ELR (cell line): ENCODE data around the gene PHGDH.
"Not testable (repeated sequence)": the region's sequence is repeated elsewhere in the genome, so short reads cannot be mapped to it uniquely, and the experiment has no call there.

Experiments used
- DNase-seq: peaks from one replicate; pipeline ENCODE4 v3.0.0-alpha.2; 2015; ENCODE audit warnings: low read depth

PHGDH gene

DNA sequence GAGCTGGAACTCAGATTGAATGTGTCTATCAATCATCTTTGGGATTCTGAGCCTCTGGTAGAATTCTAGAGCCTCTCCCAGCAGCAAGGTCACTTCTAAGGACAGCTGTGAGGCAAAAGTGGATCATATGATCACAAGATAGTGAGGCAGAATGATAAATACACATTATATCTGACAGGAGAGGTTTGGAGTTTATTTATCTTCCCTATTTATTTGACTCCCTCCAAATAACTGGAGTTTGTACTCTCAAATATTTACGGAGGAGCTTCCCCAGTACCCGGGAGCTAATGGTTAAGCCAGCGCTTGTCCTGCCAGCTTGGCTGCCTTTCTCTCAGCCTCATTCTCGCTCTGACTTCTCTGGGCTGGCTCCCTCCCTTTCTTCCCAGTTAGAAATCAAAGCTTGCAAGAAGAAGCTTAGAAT, 54.6 kb downstream of the PHGDH start:
- DNase-seq = no peak

DNA sequence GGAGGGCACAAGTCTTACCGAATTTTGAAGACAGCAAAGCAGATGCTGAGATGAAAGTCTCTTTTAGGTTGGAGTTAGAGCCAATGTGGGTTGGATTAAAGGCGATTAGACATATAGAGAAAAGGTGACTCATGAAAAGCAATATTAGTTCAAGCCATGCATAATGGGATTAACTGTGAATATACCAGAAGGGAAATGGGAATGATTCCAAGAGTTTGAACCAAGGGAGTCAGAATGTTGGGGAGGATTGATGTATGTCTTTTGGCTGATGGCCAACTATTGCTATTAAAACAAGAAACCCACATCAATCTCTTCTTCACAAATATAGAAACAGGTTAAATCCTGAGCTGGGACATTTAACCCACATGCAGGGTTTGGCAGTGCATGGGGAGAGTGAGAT, 55.8 kb downstream of the PHGDH start:
- no peak for DNase-seq

DNA sequence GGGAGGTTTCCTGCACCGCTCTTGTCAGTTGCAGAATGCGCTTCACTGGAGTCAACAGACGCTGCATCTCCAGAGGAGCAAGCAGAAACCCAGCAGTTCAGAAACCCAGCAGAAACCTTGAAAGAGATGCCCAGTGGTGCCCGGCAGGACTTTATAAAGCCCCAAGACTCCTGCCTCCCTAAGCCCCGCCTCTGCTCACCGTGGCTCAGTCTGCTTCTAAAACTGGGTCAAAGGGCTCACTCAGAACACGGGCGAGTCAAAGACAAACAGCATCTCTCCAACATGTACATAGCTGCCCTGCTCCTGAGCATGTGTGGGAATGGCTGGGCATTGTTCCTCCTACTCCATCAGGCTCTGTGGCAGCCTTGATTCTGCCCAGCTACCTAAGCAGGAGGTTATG, 57.0 kb downstream of the PHGDH start, which contains the start of gene HMGCS2:
Gene HMGCS2 (minus strand): TSS at position 128 of the 400 bp plus-strand sequence. CDS start 61 bp downstream, at position 67.
- DNase-seq = no peak

DNA sequence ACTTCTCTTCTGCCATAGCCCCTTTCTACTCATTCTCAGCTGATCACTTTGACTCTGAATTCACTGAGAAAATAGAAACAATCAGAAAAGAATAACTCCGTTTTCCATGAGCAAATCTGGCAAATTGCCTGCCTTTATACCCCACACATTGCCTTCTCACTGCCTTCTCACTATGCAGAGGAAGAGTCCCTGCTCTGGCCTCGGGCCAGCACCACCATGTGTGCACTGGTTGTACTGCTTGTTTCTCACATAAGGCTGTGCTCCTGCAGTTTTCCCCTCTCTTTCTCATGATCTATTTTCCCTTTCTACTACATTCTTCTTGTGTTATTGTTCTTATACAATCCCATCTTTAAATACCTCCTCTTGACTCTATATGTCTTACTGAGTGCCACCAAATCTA, 59.3 kb downstream of the PHGDH start:
- DNase-seq = peak; percentile 3

DNA sequence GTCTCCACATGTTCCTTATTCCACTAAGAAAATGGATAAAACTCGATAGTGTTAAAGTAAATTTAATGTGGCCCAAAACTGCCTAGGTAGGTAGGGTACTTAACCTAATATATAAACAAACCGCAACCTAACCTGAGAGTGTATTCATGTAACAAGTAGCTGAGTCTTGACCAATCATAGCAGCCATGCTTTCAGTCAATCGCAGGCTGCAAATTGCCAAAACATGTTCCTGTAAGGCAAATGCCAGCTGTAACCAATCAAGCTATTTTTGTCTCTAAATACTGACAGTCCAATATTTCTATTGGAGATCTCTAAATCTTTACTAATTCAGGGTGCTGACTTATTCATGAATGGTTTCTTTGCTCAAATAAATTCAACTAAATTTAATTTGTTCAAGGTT, 60.0 kb downstream of the PHGDH start:
- DNase-seq = no peak

DNA sequence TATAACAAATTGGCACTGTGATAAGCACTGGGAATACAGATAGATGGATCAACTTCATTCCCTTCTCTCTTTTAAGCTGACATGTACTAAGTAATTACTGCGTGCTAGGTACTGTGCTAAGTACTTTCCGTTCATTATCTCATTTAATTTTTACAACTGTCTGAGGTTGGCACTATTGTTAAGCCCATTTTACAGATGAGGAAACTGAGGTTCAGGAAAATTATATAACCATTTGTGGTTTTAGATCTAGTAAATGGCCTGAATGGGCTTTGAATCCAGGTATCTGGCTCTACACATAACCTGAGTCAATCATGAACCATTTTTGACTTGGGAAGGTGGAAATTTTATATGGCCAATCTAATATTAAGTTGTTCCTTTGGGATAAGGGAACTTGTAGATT, 60.6 kb downstream of the PHGDH start:
- DNase-seq = no peak

DNA sequence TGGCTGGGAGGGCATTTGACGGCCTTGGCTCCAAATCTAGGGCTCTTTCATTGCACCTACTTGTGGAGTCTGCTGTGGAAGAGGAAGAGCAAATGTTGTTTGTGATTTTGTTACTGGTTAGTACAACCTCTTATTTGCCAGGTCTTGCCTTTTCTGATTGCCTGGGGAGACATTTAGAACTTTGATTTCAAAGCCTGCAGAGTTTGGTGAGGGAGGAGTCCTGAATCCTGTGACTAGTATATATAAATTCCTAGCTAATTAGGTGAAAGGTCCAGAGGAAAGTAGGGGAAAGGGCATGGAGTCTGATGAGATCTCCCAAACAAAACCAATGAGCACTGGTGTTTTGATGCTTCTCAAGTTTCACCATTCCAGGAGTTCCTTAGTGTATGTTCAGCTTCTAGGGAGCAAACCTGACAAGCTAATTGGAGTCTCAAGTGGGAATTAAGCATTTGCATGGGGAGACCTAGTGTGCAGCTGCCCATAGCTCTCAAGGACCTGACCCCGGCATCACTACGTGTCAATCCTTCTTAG, 62.0 kb downstream of the PHGDH start:
- DNase-seq = no peak

DNA sequence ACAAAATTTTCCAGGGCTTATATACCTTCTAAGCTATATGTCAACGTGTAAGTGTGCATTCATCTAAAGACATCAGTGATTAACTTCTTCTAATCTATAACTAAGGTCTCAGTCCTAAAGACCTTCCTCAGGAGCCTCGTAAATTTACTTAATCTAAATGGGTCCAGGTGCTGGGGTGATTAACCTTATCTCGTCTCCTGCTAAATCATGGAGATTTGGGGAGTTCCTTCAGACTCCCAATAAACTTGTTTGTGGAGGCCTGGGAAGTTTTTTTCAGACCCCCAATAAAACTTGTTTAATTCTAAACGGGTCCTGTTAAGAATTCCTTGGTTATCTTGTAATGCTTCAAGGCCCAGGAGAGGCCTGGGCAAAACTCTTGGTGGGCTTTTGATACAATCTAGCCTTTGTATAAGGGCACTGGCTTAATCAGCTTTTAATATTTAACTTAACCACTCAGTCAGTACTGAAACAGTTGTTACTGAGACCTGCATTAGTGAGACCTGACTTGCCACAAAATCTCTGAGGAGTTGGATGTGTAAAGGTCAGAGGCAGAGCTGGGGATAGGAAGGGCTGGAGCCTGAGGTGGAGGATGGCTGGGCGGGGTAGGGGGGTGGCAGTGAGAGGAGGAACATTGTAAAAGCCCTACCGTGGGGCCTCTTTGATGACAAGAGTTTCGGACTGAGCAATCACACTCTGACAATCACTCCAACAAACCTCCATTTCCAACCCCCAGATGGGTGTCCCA, 63.2 kb downstream of the PHGDH start:
- no peak for DNase-seq

DNA sequence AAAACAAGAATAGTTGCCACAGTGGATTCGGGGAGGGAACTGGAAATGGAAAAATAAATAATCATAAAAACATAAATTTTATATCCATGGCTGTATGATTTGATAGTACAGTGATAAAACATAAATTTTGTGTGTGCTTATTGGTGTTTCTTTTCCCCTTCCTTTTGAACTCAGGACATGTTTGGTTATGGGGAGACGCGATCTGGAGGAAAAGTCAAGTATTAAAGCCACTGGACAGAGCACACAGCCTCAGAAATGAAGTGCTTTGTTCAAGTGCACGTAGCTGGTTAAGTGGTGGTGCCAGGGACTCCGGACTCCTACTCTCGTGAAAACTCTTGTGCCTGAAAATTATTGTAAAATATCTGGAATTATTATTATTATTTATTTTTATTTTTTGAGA, 66.6 kb downstream of the PHGDH start:
- no peak for DNase-seq

DNA sequence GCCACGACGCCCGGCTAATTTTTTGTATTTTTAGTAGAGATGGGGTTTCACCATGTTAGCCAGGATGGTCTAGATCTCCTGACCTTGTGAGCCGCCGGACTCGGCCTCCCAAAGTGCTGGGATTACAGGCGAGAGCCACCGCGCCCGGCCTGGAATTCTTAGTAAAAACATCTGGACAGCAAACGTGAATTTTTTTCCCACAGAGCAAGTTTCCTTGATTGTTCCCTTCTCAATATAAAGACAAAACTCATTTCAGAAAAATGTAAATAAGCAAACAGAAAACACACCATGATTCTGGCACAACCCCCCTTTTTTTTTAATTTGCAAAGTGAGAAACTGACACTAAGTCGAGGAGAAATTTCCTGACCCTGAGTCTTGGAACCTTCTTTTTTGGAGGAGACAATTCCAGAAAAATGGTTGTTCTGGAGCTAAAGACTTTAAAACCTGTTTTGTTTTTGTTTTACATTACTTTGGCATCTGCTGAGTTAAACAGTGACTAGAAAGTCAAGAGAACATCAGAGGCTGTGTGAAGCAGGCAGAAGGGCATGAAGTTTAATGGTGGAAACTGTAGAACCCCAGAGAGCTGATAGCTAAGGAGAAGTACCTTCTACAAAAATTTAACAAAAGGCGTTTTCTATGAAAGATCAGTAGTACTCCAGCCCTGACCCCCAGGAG, 67.3 kb downstream of the PHGDH start:
- DNase-seq = no peak

DNA sequence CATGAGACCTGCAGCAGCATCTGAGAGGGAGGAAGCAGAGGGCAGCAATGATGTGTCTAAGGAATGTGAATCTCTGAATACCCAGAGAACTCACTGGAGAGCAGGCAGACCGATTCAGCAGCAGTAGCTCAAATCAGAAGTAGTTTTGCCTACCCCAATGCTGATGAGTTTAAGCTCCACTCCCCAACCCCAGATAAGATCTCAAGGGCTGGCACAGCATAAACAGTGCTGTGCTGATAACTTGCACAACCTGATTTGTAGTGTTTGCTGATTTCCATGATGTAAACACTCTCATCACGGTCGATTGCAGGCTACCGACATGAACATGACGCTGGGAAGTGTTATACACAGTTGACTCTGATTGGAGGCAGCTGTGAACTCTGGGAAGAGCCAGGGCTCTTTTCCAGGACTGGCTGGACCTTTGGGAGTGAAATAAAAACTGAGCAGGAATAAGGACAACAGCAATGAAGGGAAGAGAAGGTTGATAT, 68.2 kb downstream of the PHGDH start:
- DNase-seq = peak; percentile 17

DNA sequence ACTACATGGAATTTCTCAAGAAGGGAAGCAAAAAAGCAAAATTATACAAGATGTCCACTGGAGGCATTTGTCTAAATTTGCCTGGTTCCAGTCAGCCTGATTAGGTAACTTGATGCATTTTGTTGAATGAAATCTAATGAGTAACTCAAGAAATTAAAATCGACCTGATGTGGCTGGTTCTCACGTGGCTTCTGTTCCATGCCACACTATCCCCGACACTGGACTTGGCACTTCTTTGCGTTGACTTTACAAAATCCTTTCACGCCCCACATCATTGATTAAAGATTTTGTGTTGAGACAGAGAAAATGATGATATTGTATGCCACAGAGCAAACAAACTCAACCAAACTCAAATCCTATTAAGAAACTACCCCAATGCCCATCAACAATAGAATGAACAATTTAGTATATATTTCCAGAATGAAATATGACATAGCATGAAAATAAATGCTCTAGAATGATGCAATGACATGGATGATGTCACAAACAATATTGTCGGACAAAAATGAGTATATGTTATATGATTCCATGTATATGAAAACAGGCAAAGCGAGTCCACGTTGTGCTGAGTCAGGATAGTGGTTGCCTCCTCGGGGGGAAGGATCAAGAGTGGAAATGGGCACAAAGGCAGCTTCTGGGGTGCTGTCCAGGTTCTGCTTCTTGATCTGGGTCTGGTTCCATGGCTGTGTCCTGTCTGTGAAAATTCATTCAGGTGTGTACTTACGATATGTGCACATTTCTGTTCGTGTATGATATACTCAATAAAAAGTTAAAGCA, 69.9 kb downstream of the PHGDH start:
- no peak for DNase-seq

DNA sequence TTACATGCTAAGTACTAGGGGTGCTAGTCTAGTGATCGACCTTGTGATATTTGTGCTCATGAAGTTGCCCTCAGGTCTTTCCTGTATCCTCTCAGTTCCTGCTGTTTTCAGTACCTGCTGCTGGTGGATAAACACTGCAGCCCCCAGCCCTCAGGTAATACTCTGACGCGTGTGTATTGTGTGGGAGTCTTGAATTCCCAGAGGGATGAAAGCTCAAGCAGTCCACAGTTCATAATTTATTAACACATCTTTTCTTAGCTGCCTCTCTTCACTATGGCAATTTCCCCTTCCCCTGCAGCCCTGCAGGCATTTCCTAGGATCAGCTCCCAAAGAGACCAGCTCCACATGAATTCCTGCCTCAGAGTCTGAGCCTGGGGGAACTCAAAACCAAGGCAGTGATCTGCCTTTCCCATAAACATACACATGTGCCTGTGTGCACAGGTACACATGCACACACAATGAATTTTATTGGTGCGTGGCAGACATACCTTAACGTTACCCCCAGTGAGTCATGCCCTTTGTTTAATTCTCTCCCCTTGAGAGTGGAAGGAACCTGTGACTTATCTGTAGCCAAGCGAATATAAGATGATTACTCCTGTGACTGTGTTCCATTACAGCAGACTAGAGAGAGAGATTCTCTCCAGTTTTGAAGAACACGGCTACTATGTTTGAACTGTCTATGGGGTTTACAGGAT, 71.0 kb downstream of the PHGDH start:
- DNase-seq = no peak

DNA sequence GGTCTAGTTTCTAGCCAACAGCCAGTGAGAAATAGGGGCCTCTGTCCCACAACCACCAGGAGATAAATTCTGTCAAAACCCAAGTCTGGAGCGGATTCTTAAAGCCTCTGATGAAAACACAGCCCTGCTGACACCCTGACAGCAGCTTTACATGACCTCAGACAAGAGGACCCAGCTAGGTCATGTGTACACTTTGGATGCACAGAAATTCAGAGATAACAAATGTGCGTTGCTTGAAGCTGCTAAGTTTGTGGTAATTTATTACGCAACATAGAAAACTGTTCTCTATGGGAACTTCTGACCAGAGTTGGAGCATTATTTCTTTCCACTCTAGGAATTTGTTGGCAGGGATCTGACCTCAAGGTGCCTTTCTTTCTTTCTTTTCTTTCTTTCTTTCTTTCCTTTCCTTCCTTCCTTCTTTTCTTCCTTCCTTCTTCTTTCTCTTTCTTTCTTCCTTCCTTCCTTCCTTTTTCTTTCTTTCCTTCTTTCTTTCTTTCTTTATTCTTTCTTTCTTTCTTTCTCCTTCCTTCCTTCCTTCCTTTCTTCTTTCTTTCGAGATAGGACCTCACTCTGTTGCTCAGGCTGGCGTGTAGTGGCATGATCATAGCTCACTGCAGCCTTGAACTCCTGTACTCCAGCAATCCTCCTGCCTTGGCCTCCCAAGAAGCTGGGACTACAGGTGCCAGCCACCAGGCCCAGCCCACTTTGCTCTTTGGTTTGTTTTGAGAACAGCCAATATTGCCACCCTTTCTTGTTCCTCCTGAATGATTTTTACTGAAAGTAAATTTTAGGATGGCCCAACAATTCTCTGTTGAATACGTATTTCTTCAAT, 71.8 kb downstream of the PHGDH start:
- no peak for DNase-seq

DNA sequence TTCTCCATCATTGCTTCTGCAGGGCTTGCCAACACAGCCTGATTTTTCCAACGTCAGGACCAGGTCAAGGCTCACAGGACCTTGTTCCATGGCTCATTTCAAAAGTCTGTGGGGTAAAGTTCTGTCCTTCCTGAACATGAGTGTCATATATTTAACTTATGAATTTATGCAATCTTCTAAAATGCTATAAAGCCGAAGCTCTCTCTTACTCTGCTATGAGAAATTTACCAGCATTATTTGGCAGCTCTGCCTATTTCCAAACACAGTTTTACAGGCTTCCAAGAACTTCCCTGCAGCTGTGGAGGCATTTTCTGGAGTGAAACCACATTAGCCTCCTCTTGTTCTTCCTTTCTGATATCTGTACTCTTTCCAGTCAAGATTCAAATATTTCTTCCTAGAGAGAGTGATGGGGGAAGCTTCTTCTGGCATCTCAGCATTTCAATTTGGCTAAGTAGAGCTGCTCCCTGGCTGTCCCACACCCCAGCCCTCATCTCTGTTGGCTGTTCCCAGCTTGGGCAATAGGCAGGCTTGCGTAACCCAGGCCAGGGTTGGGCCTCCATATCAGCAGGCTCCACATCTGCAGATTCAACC, 72.6 kb downstream of the PHGDH start:
- DNase-seq = no peak

DNA sequence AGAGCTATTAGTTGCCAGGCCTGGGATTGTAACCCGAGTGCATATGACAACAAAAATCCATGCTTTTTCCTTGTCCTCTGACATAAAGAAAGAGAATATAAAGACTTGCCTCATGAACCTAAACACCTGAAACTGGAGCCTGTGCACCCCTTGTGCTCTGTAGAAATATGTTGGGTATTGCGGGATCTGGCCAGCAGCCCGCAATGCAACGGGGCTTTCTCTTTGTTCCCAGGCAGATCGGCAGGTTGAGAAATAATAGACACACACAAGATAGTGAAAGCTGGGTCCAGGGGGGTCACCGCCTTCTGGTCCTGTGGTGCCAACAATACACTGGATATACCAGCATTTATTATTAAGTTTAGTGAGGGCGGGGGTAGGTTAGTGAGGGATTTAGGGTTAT, 74.3 kb downstream of the PHGDH start:
- DNase-seq = not testable (repeated sequence)

DNA sequence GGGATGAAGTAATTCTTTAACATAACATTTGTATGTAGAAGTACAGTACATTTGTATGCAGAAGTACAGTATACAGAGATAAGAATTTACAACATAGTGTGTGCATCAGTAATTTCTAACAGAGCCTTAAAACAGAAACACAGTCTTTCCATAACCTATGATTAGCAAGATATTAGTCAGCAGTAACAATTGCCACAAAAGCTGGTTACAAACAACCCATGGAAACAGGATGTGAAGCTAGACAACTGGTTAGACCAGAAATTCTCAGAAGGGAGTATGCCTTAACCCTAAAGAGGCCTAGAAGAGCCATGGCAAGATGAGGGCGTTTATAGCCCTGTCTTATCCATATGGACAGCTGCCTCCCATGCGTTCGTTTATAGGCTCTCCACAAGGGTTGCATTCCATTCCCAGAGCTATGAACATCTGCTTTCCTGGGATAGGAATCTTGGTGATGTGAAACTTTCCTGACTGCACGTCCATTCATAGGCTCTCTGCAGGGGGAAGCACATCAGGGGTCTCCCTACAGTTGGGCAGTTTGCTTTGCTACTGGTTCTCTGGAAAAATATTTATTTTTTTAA, 74.8 kb downstream of the PHGDH start:
- peak; percentile 16 for DNase-seq

DNA sequence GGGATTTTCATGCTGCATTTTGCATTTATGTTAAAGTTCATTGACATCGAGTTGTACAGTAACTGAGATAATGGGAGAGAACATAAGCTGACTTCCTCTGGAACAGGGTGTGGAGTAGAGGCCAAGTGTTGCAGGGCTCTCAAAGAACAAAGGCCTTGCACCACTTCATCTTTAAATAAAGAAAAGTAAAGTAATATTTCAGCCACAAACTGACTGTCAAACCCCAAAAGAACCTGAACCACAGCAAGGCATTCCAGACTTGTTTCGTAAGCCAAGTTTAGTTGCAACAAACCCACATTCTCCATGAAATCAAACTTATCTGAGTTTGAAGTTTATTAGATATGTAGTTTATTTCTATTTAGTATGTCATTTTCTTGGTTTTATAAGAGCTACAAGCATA, 76.0 kb downstream of the PHGDH start:
- DNase-seq = no peak

DNA sequence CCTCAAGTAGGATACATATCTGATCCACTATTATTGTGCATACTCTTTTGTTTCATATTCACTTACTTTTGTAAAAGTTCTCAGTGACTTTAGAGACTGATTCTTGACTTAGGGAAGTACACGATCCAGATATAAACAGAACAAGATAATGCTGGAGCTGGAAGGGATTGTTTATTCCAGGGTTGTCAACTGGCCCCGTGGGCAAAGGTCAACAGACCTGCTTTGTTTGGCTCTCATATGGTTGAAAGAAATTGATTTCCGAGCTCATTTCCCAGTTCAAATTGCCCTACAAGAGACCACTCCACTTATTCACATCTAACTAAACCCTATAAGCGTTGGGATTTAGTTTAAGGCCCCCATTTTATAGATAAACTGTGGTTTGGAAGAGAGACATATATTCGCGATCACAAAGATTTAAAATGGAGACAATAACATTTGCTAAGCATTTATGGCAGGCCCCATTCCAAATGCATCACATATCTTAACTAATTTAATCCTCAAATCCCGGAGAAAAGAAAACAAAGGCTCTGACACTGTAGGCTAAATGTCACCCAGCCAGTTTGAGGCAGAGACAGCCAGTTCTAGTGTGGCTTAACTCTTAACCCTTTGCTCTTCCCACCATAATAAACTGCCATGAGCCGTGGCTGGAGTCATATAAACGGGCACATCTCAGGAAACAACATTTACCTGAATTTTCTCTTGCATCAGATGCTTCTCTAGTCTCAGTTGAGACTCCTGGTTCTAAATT, 78.9 kb downstream of the PHGDH start:
- no peak for DNase-seq
